SK-N-SH (cell line): ENCODE data around the gene CARS2.

Experiments used
- EZH2phosphoT487 ChIP-seq: fragments of 200-600 bp; sonication (generic); IDR thresholded peaks from 2 replicates; pipeline ENCODE4 v1.6.1; 2017; ENCODE audit warnings: low read depth, mixed run types, mild to moderate bottlenecking, antibody characterized with exemption, moderate library complexity, borderline replicate concordance
- GABPA ChIP-seq: IDR thresholded peaks from 2 replicates; pipeline ENCODE4 v1.4.0; 2012; ENCODE audit warnings: low read depth, mild to moderate bottlenecking
- MEF2A ChIP-seq: IDR thresholded peaks from 2 replicates; pipeline ENCODE4 v1.4.0; 2012; ENCODE audit warnings: low read depth, borderline replicate concordance
- POLR2AphosphoS5 ChIP-seq: IDR thresholded peaks from 2 replicates; pipeline ENCODE4 v1.6.1; 2012; ENCODE audit warnings: low read depth, low read length
- REST ChIP-seq: IDR thresholded peaks from 2 replicates; pipeline ENCODE4 v1.6.1; 2012; ENCODE audit warnings: mild to moderate bottlenecking, low read depth, low read length, moderate library complexity
- TCF12 ChIP-seq: IDR thresholded peaks from 2 replicates; pipeline ENCODE4 v1.4.0; 2012
- TF ChIP-seq, protein P1 (sequence below): fragments of 200-600 bp; sonication (generic); IDR thresholded peaks from 2 replicates; pipeline ENCODE4 v1.6.1; 2017; ENCODE audit warnings: antibody characterized with exemption, mild to moderate bottlenecking, moderate library complexity

- TF ChIP-seq, protein P1, sequence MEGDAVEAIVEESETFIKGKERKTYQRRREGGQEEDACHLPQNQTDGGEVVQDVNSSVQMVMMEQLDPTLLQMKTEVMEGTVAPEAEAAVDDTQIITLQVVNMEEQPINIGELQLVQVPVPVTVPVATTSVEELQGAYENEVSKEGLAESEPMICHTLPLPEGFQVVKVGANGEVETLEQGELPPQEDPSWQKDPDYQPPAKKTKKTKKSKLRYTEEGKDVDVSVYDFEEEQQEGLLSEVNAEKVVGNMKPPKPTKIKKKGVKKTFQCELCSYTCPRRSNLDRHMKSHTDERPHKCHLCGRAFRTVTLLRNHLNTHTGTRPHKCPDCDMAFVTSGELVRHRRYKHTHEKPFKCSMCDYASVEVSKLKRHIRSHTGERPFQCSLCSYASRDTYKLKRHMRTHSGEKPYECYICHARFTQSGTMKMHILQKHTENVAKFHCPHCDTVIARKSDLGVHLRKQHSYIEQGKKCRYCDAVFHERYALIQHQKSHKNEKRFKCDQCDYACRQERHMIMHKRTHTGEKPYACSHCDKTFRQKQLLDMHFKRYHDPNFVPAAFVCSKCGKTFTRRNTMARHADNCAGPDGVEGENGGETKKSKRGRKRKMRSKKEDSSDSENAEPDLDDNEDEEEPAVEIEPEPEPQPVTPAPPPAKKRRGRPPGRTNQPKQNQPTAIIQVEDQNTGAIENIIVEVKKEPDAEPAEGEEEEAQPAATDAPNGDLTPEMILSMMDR: no peak
- TF ChIP-seq MEF2A: no peak
- no peak for TF ChIP-seq GABPA
- no peak for TF ChIP-seq EZH2phosphoT487
- TF ChIP-seq TCF12: no peak
- no peak for TF ChIP-seq POLR2AphosphoS5
- TF ChIP-seq REST: no peak
Measured at GRCh38 chr13:110617321-110618072, 88.4 kb downstream of the CARS2 start.
